Kasumi-1 (cell line): ENCODE data around the gene ITGA8.
"Not testable (repeated sequence)": the region's sequence is repeated elsewhere in the genome, so short reads cannot be mapped to it uniquely, and the experiment has no call there.

Source experiments
- DNase-seq, 2 experiments: peaks; one replicate each; lab custom pipeline; 2025; lab: John Stamatoyannopoulos, UW

Gene ITGA8

DNA sequence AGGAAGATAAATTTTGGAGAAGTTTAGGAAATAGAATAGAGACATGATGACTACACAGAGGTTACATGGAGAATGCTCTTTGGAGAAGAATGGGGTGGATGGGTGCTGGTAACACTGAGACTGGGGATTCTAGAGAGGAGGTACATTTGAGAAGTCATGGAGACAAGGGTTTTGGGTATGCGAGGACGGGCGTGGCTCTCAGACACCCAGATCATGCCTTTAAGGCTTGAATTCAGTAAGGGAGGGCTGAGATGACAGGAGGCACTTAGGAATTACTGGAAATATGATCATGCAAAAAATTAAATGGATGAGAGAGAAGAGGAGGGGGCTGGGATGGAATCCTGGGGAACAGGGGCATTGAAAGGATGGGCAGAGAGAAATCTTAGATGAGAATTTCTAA lies 168.8 kb downstream of the ITGA8 start:
- DNase-seq, result no peak

- DNase-seq, result no peak
Observed at GRCh38 chr10:15548331-15548730, 171.4 kb downstream of the ITGA8 start.

DNA sequence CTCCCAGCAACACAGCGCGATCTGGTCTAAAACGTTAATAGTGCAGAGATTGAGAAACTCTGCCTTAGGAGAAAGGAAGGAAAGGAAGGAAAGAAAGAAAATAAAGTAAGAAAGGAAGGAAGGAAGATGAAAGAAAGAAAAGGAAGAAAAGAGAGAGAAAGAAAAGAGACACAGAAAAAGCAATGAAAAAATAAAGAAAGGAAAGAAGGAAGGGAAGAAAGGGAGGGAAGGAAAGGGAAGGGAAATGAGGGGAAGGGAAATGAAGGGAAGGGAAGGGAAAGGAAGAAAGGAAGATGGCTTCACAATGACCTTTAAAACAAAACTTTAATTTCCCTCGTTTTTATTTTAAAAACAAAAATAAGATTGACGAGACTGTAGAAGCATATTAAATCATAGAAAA lies 173.1 kb downstream of the ITGA8 start:
- DNase-seq, result no peak

- DNase-seq, result no peak
Observed at GRCh38 chr10:15545884-15546283, 173.8 kb downstream of the ITGA8 start.

DNA sequence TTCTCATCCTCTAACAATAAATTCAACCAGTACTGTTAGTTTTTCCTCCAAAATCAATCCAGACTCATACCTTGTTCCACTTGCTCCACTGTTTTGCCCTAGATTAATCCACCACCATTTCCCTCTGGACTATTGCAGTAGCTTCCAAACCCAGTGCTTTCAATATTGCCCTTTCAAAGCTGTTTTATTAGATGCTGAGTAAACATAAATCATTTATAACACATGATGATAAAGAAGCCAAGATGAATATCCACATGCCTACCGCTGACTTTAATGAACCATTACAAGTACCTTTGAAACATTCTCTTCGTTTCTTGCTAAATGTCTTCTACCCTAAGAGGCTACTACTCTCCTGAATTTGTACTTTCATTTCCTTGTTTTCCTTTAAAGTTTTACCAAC lies 174.5 kb downstream of the ITGA8 start:
- DNase-seq, result no peak

DNA sequence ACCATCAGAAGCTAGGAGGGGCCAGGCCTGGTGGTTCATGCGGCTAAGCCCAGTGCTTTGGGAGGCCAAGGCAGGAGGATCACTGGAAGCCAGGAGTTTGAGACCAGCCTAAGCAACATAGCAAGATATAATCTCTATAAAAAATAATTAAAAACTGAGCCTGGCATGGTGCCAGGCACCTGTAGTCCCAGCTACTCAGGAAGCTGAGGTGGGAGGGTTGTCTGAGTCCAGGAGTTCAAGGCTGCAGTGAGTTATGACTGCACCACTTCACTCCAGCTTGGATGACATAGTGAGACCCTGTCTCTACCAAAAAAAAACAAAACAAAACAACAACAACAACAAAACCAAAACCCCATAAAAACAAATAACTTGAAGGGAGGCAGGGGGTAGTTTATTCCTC lies 175.7 kb downstream of the ITGA8 start:
- no peak for DNase-seq

GRCh38 chr10:15542817-15543216 lies 176.9 kb downstream of the ITGA8 start:
- DNase-seq, result no peak

DNA sequence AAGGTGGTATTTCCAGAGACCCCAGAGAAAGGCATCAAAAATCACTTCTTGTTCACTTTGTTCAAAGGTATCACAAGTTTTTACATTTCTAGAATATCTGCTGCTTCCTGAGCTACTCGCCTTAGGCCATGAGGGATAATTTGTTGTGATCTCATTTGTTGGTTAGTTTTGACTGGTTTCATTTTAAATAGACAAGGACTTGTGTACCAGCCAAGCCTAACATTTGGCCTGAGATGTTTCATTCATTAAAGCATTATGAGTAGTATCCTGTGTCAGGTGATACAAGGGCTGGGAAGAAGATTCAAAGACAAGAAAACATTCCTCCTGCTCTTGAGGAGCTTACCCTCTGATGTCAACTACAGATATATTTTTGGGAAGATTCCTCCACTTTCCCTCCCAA lies 178.3 kb downstream of the ITGA8 start:
- no peak for DNase-seq

DNA sequence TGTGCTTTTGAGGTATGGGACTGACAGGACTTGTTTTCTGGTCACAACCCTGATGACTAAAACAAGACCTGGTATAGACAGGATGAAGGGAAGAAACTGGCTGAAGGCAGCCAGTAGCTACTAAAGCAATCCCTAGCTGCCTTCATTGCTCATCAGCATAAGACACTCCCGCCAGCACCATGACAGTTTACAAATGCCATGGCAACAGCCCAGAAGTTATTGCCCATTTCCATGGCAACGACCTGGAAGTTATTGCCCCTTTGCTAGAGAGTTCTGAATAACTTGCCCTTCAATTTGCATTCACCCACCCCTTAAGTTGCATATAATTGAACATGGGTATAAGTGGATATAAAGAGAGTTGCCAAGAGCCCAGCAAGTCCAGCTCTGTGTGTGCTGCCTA lies 179.0 kb downstream of the ITGA8 start:
- DNase-seq, result no peak

DNA sequence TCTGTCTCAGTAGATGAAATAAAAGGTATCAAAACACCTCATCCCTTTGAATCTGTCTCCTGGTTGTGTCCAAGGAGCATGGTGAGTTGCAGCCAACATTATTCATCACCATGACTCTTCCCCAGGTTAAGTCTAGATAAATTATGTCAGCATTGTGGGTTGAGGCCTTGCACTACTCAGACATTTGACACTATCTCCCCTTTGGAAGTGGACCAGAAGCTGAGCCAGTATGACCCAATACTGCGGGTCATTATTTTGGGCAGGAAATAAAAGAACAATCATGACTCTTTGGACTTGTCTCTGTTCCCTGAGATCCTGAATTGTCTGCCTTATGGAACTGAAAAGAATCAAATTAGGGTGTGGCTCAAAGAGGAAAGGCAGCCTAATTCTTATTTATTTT lies 180.5 kb downstream of the ITGA8 start:
- no peak for DNase-seq

DNA sequence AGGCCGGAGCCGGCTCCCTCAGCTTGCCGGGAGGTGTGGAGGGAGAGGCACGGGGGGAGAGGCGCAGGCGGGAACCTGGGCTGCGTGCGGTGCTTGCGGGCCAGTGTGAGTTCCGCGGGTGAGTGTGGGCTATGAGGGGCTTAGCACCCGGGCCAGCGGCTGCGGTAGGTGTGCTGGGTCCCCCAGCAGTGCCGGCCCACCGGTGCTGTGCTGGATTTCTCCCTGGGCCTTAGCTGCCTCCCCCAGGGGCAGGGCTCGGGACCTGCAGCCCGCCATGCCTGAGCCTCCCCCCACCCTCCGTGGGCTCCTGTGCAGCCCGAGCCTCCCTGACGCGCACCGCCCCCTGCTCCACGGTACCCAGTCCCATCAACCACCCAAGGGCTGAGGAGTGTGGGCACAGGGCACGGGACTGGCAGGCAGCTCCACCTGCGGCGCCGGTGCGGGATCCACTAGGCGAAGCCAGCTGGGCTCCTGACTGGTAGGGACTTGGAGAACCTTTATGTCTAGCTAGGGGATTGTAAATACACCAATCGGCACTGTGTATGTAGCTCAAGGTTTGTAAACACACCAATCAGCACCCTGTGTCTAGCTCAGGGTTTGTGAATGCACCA lies 184.7 kb downstream of the ITGA8 start:
- DNase-seq, result not testable (repeated sequence)

DNA sequence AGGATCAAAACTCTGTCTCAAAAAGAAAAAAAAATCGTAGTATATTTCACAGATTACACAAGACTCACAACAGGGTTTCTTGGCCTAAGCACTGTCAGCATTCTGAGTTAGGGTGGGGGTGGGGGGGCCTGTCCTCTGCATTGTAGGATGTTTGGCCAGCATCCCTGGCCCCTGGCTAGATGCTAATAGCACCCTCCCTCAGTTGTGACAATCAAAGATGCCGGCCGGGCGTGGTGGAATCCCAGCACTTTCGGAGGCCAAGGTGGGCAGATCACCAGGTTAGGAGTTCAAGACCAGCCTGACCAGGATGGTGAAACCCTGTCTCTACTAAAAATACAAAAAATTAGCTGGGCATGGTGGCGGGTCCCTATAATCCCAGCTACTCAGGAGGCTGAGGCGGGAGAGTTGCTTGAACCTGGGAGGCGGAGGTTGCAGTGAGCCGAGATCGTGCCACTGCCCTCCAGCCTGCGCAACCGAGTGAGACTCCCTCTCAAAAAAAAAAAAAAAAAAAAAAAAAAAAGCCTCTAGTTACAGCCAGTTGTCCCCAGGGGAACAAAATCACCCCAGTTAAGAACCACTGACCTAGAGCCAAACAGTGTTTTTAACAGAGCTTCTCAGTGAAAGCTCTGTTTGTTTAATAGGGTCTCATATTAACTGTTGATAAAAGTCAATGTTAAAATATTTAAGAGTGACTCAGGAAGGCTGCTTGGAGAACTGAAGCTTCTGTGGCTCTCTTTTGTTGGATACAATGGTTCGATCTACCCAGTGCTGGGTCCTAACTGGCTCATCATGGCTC lies 187.6 kb downstream of the ITGA8 start:
- no peak for DNase-seq

GRCh38 chr10:15528859-15529239 lies 190.9 kb downstream of the ITGA8 start:
- no peak for DNase-seq

DNA sequence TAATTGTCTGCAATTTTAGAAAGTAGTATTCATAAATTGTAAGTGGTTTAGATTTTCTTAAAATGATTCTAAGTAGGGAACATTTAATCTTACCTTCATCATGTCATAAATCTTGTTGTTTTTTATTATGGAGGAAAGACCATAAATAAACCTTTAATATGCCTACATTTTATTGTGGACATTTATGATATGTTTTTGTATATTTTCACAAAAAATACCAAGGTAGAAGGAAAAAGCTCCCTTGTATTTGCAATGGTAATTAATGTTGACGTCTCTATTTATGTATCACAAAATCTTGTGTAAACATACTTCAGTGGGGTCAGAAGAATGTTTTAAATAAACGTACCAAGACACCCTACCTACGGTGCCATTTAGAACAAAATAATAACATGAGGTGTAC lies 193.0 kb downstream of the ITGA8 start:
- DNase-seq, result no peak

- no peak for DNase-seq
Observed at GRCh38 chr10:15521328-15521903, 198.3 kb downstream of the ITGA8 start.

GRCh38 chr10:15518250-15518649 lies 201.5 kb downstream of the ITGA8 start:
- no peak for DNase-seq

GRCh38 chr10:15516256-15517085 lies 203.3 kb downstream of the ITGA8 start:
- DNase-seq, result no peak

DNA sequence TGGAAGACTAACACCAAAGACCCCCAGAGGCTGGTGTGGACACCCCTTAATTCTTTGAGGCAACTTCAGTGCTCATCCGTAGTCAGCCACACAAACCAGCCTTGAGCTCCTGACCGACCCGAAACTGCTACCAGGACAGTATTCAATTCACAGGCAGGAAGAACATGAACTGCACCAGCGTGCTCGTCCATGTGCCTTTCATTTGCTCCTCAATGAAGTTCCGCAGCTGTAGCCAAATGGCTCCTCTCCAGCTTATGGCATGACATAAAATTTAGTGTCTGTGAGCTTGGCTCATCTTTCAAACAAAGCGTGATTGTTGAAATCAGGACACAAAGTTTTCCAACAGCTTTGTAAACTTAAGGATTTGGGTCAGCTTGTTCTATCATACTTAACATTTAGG lies 204.5 kb downstream of the ITGA8 start:
- DNase-seq, result no peak

DNA sequence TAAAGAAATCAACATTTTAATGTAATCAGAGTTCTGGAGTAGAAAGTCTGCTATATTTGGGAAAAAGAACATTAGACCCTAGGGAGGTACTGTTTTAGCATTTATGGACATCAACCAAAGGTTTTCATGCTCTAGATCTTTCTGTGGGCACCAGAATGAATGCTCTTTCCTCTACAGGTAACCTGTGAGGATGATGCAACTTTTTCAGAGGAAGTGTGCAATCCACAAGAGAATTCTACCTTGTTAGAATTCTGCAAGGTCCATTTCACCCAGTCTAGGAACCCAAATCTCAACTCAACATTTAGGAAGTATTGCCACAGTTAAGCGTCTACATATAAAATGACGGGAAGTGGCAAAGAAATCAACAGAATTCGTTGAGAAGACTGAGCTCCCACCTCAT lies 208.8 kb downstream of the ITGA8 start:
- no peak for DNase-seq

DNA sequence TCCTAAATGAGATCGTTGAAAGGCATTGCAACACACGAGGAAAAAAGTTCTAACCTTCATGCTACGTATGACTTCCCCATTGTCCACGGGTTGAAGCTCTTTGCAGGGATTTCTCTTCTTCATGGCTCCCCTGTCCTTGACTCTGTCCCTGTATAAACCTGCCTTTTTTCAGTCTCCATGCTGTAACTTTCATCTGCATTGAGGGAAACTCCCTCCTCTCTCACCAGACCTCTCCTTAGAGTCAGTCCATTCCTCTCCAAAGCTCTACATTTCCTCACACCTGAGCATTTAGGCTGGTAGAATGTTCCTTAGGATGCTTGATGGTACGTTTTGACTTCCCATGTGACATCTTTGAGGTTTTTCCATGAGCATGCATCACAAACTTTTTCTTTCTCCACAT lies 214.4 kb downstream of the ITGA8 start:
- no peak for DNase-seq

DNA sequence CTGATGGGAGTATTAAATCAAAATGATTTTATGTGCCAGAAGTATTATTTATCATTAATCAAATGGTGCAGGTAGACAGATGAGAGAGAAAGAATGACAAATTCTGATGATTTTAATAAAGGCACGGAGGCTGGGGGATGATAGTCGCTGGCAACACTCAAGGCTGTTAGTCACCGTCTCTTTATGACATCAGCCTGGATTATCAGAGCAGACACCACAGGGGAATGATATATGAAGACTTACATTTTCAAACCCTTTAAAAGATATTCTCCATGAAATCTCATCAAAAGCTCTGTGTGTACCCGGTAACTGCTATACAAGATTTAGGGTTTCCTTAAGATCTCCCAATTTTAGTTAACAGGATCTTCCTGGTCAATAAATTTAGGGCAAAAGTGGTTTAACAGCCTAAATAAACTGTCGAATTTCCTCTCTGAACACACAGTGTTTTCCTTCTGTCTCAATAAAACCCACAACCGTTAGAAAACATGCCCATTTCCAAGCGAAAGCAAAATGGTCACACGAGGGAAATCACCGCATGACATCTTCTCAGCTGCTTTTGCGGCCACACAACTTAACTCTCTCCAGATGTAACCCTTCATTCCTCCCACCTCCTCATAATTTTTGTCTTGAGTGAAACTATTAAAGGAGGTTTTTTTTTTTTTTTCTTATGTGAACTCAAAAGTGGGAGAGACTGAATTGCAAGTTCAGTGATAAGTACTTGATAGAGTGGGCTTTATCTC lies 215.5 kb downstream of the ITGA8 start:
- no peak for DNase-seq
